ENCODE measurements around the gene SWSAP1. TPM values are rescaled to one million over a fixed set of nuclear protein-coding genes. Genes with fewer than 3 reads are reported as not detected.

SWSAP1 gene
- total and polyA plus RNA-seq, 5 donors from 2014 or later = 3.0 to 8.4 (median 6.5) TPM

GRCh38 chr19:11422163-11423065 is 47.9 kb downstream of the SWSAP1 start:
- Mint-ChIP-seq H3K4me3 (peak overlapping the region; percentile 73 to 85 (median 76)), H3K27ac (no peak overlapping the region), H3K27me3 (peaks cover 64% of the 10 kb centered on the region)

GRCh38 chr19:11423164-11423790 is 48.8 kb downstream of the SWSAP1 start:
- DNase-seq = peak in 1 of 3 donors; percentile 9
- no peaks in the 10 kb centered on the region for H3K36me3 Mint-ChIP-seq
- H3K4me3 Mint-ChIP-seq = peak overlapping the region; percentile 45 to 85 (median 76)
- no peak overlapping the region for H3K27ac ChIP-seq (ENCODE audit: insufficient read depth, low read length, poor library complexity, severe bottlenecking)
- H3K4me3 ChIP-seq (ENCODE audit: low read depth, low read length) = peak overlapping the region; percentile 24
- ATAC-seq (ENCODE audit: low read depth in 2 of 2) = no peak
- peaks cover 0 to 48% (median 19%) of the 10 kb centered on the region in 4 donors for H3K4me1 Mint-ChIP-seq
- no peaks in the 10 kb centered on the region for H3K9me3 ChIP-seq (ENCODE audit: control insufficient read depth in 2 of 2, low read length in 2 of 2)
- H3K4me1 ChIP-seq (ENCODE audit: control insufficient read depth, insufficient read depth, low read length, poor library complexity, severe bottlenecking) = peaks cover 52% of the 10 kb centered on the region
- peaks cover 9% of the 10 kb centered on the region for H3K27me3 ChIP-seq (ENCODE audit: control insufficient read depth, insufficient read depth, low read length)
- H3K27ac Mint-ChIP-seq = peak overlapping the region in 1 of 3 donors; percentile 56
- no peaks in the 10 kb centered on the region for H3K36me3 ChIP-seq (ENCODE audit: control insufficient read depth, insufficient read depth, low read length)
- H3K27me3 Mint-ChIP-seq = peaks cover 56% of the 10 kb centered on the region
- no peaks in the 10 kb centered on the region for H3K9me3 Mint-ChIP-seq

More at GRCh38 chr19:11422163-11423065, 47.9 kb downstream of the SWSAP1 start:
- Histone ChIP-seq H3K9me3 (ENCODE audit: control insufficient read depth in 2 of 2, low read length in 2 of 2) (no peaks in the 10 kb centered on the region), H3K4me3 (ENCODE audit: low read depth, low read length) (peak overlapping the region; percentile 19), H3K27ac (ENCODE audit: insufficient read depth, low read length, poor library complexity, severe bottlenecking) (no peak overlapping the region), H3K27me3 (ENCODE audit: control insufficient read depth, insufficient read depth, low read length) (peaks cover 9% of the 10 kb centered on the region), H3K36me3 (ENCODE audit: control insufficient read depth, insufficient read depth, low read length) (no peaks in the 10 kb centered on the region), H3K4me1 (ENCODE audit: control insufficient read depth, insufficient read depth, low read length, poor library complexity, severe bottlenecking) (peaks cover 53% of the 10 kb centered on the region)
- Mint-ChIP-seq H3K9me3 (no peaks in the 10 kb centered on the region), H3K36me3 (no peaks in the 10 kb centered on the region), H3K4me1 (peaks cover 0 to 50% (median 19%) of the 10 kb centered on the region in 4 donors)
- ATAC-seq (ENCODE audit: low read depth in 2 of 2) = peak; percentile 61 to 72
- peak; percentile 44 to 75 (median 56) for DNase-seq

- no peaks in the 10 kb centered on the region for H3K36me3 Mint-ChIP-seq
Measured at GRCh38 chr19:11423791-11424181, 49.3 kb downstream of the SWSAP1 start.

More at GRCh38 chr19:11423791-11424181, 49.3 kb downstream of the SWSAP1 start:
- no peak overlapping the region for H3K4me3 ChIP-seq (ENCODE audit: low read depth, low read length)
- Mint-ChIP-seq H3K9me3 (no peaks in the 10 kb centered on the region), H3K4me1 (peaks cover 0 to 43% (median 19%) of the 10 kb centered on the region in 4 donors), H3K27ac (no peak overlapping the region), H3K27me3 (peaks cover 52% of the 10 kb centered on the region), H3K4me3 (peak overlapping the region in 2 of 4 donors; percentile 73 to 85)
- DNase-seq (no peak), ATAC-seq (ENCODE audit: low read depth in 2 of 2) (no peak)
- no peak overlapping the region for H3K27ac ChIP-seq (ENCODE audit: insufficient read depth, low read length, poor library complexity, severe bottlenecking)
- no peaks in the 10 kb centered on the region for H3K9me3 ChIP-seq (ENCODE audit: control insufficient read depth in 2 of 2, low read length in 2 of 2)
- H3K27me3 ChIP-seq (ENCODE audit: control insufficient read depth, insufficient read depth, low read length) = peaks cover 9% of the 10 kb centered on the region
- H3K4me1 ChIP-seq (ENCODE audit: control insufficient read depth, insufficient read depth, low read length, poor library complexity, severe bottlenecking) = peaks cover 47% of the 10 kb centered on the region
- H3K36me3 ChIP-seq (ENCODE audit: control insufficient read depth, insufficient read depth, low read length) = no peaks in the 10 kb centered on the region

Other genes with a start within 250 kb of the SWSAP1 start
- 3.2 TPM for gene SPC24, start 218.9 kb upstream of the SWSAP1 start, total RNA-seq
- 1 to 10 TPM in 2 of 4 donors, under 1 TPM in 2; 0.41 to 3.1 (median 0.99) TPM for gene SPC24, start 218.9 kb upstream of the SWSAP1 start, polyA plus RNA-seq
- gene KANK2, start 177.1 kb upstream of the SWSAP1 start, total RNA-seq = 0.74 TPM
- under 1 TPM in 3 of 4 donors, not detected in 1; 0.16 to 0.52 (median 0.29) TPM for gene KANK2, start 177.1 kb upstream of the SWSAP1 start, polyA plus RNA-seq
- gene ANGPTL8, start 135.0 kb upstream of the SWSAP1 start, total RNA-seq = not detected
- gene ANGPTL8, start 135.0 kb upstream of the SWSAP1 start, polyA plus RNA-seq = not detected
- gene DOCK6, start 112.1 kb upstream of the SWSAP1 start, total RNA-seq = 2.8 TPM
- 1 to 10 TPM in 1 of 4 donors, under 1 TPM in 2, not detected in 1; 0.07 to 1.1 (median 0.12) TPM for gene DOCK6, start 112.1 kb upstream of the SWSAP1 start, polyA plus RNA-seq
- not detected for gene TSPAN16, start 78.5 kb upstream of the SWSAP1 start, total RNA-seq
- not detected for gene TSPAN16, start 78.5 kb upstream of the SWSAP1 start, polyA plus RNA-seq
- gene RAB3D, start 35.0 kb upstream of the SWSAP1 start, total RNA-seq = 13.4 TPM
- gene RAB3D, start 35.0 kb upstream of the SWSAP1 start, polyA plus RNA-seq = 1 to 10 TPM; 5.1 to 7.6 (median 6.0) TPM
- gene TMEM205, start 28.4 kb upstream of the SWSAP1 start, total RNA-seq = 24.0 TPM
- 10 to 100 TPM; 69.0 to 88.3 (median 73.8) TPM for gene TMEM205, start 28.4 kb upstream of the SWSAP1 start, polyA plus RNA-seq
- gene CCDC159, start 28.1 kb upstream of the SWSAP1 start, total RNA-seq = 66.5 TPM
- gene CCDC159, start 28.1 kb upstream of the SWSAP1 start, polyA plus RNA-seq = 10 to 100 TPM; 18.7 to 23.1 (median 21.7) TPM
- 10.4 TPM for gene PLPPR2, start 19.2 kb upstream of the SWSAP1 start, total RNA-seq
- 1 to 10 TPM in 3 of 4 donors, under 1 TPM in 1; 0.86 to 2.4 (median 2.1) TPM for gene PLPPR2, start 19.2 kb upstream of the SWSAP1 start, polyA plus RNA-seq
- gene EPOR, start 9.6 kb downstream of the SWSAP1 start, total RNA-seq = 10.3 TPM
- 1 to 10 TPM; 7.3 to 9.2 (median 8.9) TPM for gene EPOR, start 9.6 kb downstream of the SWSAP1 start, polyA plus RNA-seq
- gene RGL3, start 44.6 kb downstream of the SWSAP1 start, total RNA-seq = not detected
- gene RGL3, start 44.6 kb downstream of the SWSAP1 start, polyA plus RNA-seq = not detected
- not detected for gene ODAD3, start 60.5 kb downstream of the SWSAP1 start, total RNA-seq
- gene ODAD3, start 60.5 kb downstream of the SWSAP1 start, polyA plus RNA-seq = not detected
- gene PRKCSH, start 61.0 kb downstream of the SWSAP1 start, total RNA-seq = 244 TPM
- 10 to 100 TPM; 29.0 to 38.0 (median 31.5) TPM for gene PRKCSH, start 61.0 kb downstream of the SWSAP1 start, polyA plus RNA-seq
- gene ELAVL3, start 106.4 kb downstream of the SWSAP1 start, total RNA-seq = not detected
- not detected for gene ELAVL3, start 106.4 kb downstream of the SWSAP1 start, polyA plus RNA-seq
- 12.2 TPM for gene ZNF653, start 131.2 kb downstream of the SWSAP1 start, total RNA-seq
- 1 to 10 TPM; 1.3 to 2.9 (median 2.6) TPM for gene ZNF653, start 131.2 kb downstream of the SWSAP1 start, polyA plus RNA-seq
- gene ECSIT, start 154.5 kb downstream of the SWSAP1 start, total RNA-seq = 39.3 TPM
- gene ECSIT, start 154.5 kb downstream of the SWSAP1 start, polyA plus RNA-seq = 10 to 100 TPM; 27.3 to 39.2 (median 36.1) TPM
- not detected for gene CNN1, start 164.2 kb downstream of the SWSAP1 start, total RNA-seq
- gene CNN1, start 164.2 kb downstream of the SWSAP1 start, polyA plus RNA-seq = not detected
- gene ELOF1, start 184.6 kb downstream of the SWSAP1 start, total RNA-seq = 48.9 TPM
- 100 to 1,000 TPM; 105 to 113 (median 108) TPM for gene ELOF1, start 184.6 kb downstream of the SWSAP1 start, polyA plus RNA-seq
- gene ACP5, start 203.0 kb downstream of the SWSAP1 start, total RNA-seq = 40.4 TPM
- 10 to 100 TPM; 21.6 to 33.5 (median 32.3) TPM for gene ACP5, start 203.0 kb downstream of the SWSAP1 start, polyA plus RNA-seq
- 6.4 TPM for gene ZNF627, start 222.8 kb downstream of the SWSAP1 start, total RNA-seq
- 10 to 100 TPM; 10.6 to 14.3 (median 10.9) TPM for gene ZNF627, start 222.8 kb downstream of the SWSAP1 start, polyA plus RNA-seq

All from CD4-positive, CD25-positive, alpha-beta regulatory T cell (primary cell).